ENCODE results near the gene TMEM178B.

Gene TMEM178B

DNA sequence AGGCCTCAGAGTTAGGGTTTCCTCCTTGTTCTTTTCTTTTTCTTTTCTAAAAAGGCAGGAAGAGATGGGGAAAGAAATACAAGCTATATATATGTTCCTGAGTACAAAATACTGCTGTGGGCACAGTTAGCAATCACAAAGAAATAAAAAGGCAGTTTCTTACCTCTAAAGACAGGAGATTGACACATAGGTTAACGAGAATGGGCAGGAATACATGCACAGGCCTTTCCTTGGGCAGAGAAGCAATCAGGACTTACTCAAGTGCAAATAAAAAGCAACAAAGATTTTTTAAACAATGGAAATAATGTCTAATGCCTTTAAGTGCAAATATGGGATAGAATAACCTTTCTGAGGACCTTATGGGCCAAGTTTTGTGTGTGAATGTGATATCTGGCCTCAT, 357.8 kb downstream of the TMEM178B start:
- H3K9ac ChIP-seq (ENCODE audit: low read length in 5 of 5), result no peak overlapping the region
- H3K27ac ChIP-seq (ENCODE audit: low read depth, low read length), result no peak overlapping the region

DNA sequence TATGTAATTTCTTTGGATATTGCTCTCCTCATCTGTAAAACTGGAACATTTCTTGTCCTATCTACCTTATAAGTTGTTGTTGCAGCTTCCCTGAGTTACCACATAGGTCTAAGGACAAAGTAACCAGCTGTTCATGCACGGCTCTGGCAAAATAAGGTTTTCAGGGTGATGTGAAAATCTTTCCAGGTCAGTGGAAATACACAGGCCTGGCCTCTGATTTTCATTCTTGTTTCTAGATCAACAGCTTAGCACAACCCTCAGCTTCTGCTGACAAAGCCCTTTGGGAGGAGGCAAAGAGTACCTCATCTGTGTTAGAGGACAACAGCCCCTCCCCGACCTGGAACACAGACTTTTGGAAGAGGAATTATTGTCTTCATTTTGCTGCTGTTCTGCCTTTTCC, 359.8 kb downstream of the TMEM178B start:
- H3K36me3 ChIP-seq (ENCODE audit: control insufficient read depth in 5 of 5, insufficient read depth in 5 of 5, low read length in 5 of 5), result no peaks in the 10 kb centered on the region
- no peaks in the 10 kb centered on the region for H3K9me3 ChIP-seq (ENCODE audit: control insufficient read depth in 5 of 5, low read length in 5 of 5)
- no peak overlapping the region for H3K27ac ChIP-seq (ENCODE audit: low read depth, low read length)
- no peak overlapping the region for H3K9ac ChIP-seq (ENCODE audit: low read length in 5 of 5)
- no peaks in the 10 kb centered on the region for H3K27me3 ChIP-seq (ENCODE audit: control insufficient read depth in 5 of 5, insufficient read depth in 4 of 5, low read length in 5 of 5)
- no peak overlapping the region for H3K4me3 ChIP-seq (ENCODE audit: low read depth in 1 of 5, low read length in 5 of 5)
- H3K4me1 ChIP-seq (ENCODE audit: control insufficient read depth in 5 of 5, insufficient read depth in 5 of 5, low read length in 5 of 5), result no peaks in the 10 kb centered on the region

More for the DNA sequence above, 357.8 kb downstream of the TMEM178B start:
- H3K27me3 ChIP-seq (ENCODE audit: control insufficient read depth in 5 of 5, insufficient read depth in 4 of 5, low read length in 5 of 5), result no peaks in the 10 kb centered on the region
- H3K4me1 ChIP-seq (ENCODE audit: control insufficient read depth in 5 of 5, insufficient read depth in 5 of 5, low read length in 5 of 5), result no peaks in the 10 kb centered on the region
- H3K9me3 ChIP-seq (ENCODE audit: control insufficient read depth in 5 of 5, low read length in 5 of 5), result peaks cover 0 to 5% (median 3%) of the 10 kb centered on the region in 5 donors
- no peak overlapping the region for H3K4me3 ChIP-seq (ENCODE audit: low read depth in 1 of 5, low read length in 5 of 5)
- no peaks in the 10 kb centered on the region for H3K36me3 ChIP-seq (ENCODE audit: control insufficient read depth in 5 of 5, insufficient read depth in 5 of 5, low read length in 5 of 5)

DNA sequence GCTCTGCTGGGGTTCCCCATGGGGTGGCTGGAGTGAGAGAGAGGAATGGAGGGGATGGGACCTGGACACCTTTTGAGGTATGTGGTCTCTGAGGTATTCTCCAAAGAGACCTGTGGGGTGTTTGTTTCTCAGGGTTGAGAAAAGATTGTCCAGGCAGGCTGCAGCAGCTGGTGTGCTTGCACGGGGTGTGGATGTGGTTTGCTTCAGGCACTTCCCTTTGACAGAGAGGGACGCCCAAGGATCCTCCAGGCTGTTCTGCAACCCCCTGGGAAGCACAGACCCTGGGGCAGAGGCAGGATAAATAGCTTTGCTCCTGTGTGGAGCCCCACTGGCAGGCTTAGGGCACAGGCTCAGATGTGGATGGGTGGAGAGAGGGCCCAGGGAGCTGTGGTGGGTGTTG, 362.3 kb downstream of the TMEM178B start:
- no peak overlapping the region for H3K9ac ChIP-seq (ENCODE audit: low read length in 5 of 5)
- no peaks in the 10 kb centered on the region for H3K36me3 ChIP-seq (ENCODE audit: control insufficient read depth in 5 of 5, insufficient read depth in 5 of 5, low read length in 5 of 5)
- H3K9me3 ChIP-seq (ENCODE audit: control insufficient read depth in 5 of 5, low read length in 5 of 5), result no peaks in the 10 kb centered on the region
- H3K27me3 ChIP-seq (ENCODE audit: control insufficient read depth in 5 of 5, insufficient read depth in 4 of 5, low read length in 5 of 5), result no peaks in the 10 kb centered on the region
- no peak overlapping the region for H3K27ac ChIP-seq (ENCODE audit: low read depth, low read length)
- no peaks in the 10 kb centered on the region for H3K4me1 ChIP-seq (ENCODE audit: control insufficient read depth in 5 of 5, insufficient read depth in 5 of 5, low read length in 5 of 5)
- no peak overlapping the region for H3K4me3 ChIP-seq (ENCODE audit: low read depth in 1 of 5, low read length in 5 of 5)

DNA sequence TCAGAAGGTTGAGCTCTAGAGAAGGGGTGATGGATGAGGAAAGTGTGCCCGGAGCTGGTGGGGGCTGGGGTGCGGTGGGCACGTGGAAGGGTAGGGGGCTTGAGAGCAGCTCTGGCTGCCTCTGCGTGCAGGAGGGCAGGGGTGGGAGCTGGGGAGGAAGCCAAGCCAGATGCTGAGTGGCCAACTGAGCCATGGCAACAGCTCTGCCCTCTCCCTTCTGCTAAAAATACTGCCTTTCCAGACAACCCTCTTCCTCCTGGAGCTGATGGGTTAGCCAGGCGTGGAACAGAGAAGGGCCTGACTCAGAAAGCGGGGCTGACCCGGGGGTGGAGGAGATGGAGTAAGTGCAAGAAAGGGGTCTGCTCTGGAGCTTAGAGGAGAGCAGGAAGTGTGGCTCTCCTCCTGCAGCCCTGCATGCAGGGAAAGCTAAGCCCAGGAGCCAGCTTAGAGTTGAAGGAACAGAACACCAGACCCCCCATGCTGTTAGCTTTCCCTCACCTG, 362.8 kb downstream of the TMEM178B start:
- Histone ChIP-seq H3K27me3 (ENCODE audit: control insufficient read depth in 5 of 5, insufficient read depth in 4 of 5, low read length in 5 of 5) (no peaks in the 10 kb centered on the region), H3K27ac (ENCODE audit: low read depth, low read length) (no peak overlapping the region), H3K4me3 (ENCODE audit: low read depth in 1 of 5, low read length in 5 of 5) (no peak overlapping the region), H3K9me3 (ENCODE audit: control insufficient read depth in 5 of 5, low read length in 5 of 5) (no peaks in the 10 kb centered on the region), H3K36me3 (ENCODE audit: control insufficient read depth in 5 of 5, insufficient read depth in 5 of 5, low read length in 5 of 5) (no peaks in the 10 kb centered on the region), H3K9ac (ENCODE audit: low read length in 5 of 5) (no peak overlapping the region), H3K4me1 (ENCODE audit: control insufficient read depth in 5 of 5, insufficient read depth in 5 of 5, low read length in 5 of 5) (no peaks in the 10 kb centered on the region)

DNA sequence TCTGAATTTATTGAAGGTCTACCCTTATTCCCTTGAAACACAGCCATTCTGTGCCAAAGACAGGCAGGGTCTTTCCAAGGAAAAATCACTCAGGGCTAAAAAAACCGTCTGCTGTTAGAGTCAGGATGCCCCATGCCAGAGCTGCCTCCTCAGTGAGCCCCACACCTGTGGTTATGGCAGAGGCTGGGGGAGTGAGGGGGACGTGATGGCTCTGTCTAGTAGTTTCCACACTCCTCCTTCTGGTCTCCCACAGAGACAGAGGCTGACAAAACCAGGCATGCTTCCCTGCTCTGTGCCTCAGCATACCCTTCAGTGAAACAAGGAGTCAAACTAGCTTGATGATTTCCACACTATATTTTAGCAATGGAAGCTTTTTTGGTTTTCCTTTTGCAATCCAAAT, 365.3 kb downstream of the TMEM178B start:
- no peak overlapping the region for H3K27ac ChIP-seq (ENCODE audit: low read depth, low read length)
- H3K27me3 ChIP-seq (ENCODE audit: control insufficient read depth in 5 of 5, insufficient read depth in 4 of 5, low read length in 5 of 5), result no peaks in the 10 kb centered on the region
- no peaks in the 10 kb centered on the region for H3K36me3 ChIP-seq (ENCODE audit: control insufficient read depth in 5 of 5, insufficient read depth in 5 of 5, low read length in 5 of 5)
- H3K4me3 ChIP-seq (ENCODE audit: low read depth in 1 of 5, low read length in 5 of 5), result no peak overlapping the region
- H3K9ac ChIP-seq (ENCODE audit: low read length in 5 of 5), result no peak overlapping the region
- peaks cover 0 to 16% (median 6%) of the 10 kb centered on the region in 5 donors for H3K4me1 ChIP-seq (ENCODE audit: control insufficient read depth in 5 of 5, insufficient read depth in 5 of 5, low read length in 5 of 5)
- H3K9me3 ChIP-seq (ENCODE audit: control insufficient read depth in 5 of 5, low read length in 5 of 5), result no peaks in the 10 kb centered on the region

DNA sequence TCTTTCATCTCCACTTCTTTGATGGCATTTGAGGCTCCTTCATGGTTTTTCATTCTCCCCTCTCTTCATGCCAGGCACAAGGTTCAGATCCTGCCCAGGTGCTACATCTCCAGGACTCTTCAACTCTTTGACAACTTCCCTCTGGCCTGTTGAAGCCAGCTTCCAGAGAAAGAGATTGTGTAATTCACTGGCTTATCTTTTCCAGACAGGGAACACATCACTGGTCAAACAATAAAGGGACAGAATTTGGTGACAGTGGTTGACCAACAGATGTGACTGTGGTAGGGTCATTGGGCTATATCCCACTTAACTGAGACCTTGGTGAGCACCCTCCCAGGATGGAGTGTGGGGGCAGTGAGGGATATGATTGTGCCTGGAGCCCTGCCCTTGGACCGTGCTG, 365.9 kb downstream of the TMEM178B start:
- Histone ChIP-seq H3K4me1 (ENCODE audit: control insufficient read depth in 5 of 5, insufficient read depth in 5 of 5, low read length in 5 of 5) (peaks cover 0 to 16% (median 6%) of the 10 kb centered on the region in 5 donors), H3K27me3 (ENCODE audit: control insufficient read depth in 5 of 5, insufficient read depth in 4 of 5, low read length in 5 of 5) (no peaks in the 10 kb centered on the region), H3K4me3 (ENCODE audit: low read depth in 1 of 5, low read length in 5 of 5) (no peak overlapping the region), H3K36me3 (ENCODE audit: control insufficient read depth in 5 of 5, insufficient read depth in 5 of 5, low read length in 5 of 5) (no peaks in the 10 kb centered on the region), H3K9me3 (ENCODE audit: control insufficient read depth in 5 of 5, low read length in 5 of 5) (no peaks in the 10 kb centered on the region), H3K9ac (ENCODE audit: low read length in 5 of 5) (no peak overlapping the region), H3K27ac (ENCODE audit: low read depth, low read length) (no peak overlapping the region)

DNA sequence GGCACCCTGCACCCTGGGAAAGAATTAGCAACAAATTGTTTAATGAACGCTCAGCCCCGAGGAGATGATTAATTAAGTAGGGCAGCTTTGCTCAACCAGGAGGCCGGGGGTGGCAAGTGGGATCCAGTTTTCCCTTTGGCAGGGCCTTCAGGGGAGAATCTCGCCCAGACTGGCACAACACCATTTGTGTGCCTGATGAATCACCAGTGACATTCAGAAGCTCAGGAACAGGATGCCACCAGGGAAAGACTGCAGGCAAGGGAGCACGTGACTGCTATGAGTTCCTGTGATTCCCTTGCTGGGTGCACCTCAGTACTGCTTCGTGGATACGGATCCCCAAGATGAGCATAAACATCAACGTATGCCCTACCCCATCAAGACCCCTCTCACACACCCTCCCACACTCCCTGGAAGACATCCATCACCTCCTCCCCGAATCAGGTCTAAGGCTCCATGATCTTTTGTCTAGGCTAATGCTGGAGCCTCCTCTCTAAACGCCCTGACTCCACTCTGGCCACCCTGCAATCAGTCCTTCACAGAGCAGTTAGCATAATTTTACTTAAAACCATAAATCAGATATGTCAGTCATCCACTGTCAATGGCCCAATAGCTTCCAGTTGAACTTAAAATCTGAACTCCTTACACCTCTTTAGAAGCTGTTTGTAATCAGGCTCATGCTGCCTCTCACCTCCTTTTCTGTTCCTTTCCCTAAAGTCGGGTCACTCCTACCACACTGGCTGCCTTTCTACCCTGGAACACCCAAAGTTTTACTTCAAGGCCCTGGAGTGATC, 368.2 kb downstream of the TMEM178B start:
- no peaks in the 10 kb centered on the region for H3K27me3 ChIP-seq (ENCODE audit: control insufficient read depth in 5 of 5, insufficient read depth in 4 of 5, low read length in 5 of 5)
- no peak overlapping the region for H3K27ac ChIP-seq (ENCODE audit: low read depth, low read length)
- H3K9ac ChIP-seq (ENCODE audit: low read length in 5 of 5), result no peak overlapping the region

DNA sequence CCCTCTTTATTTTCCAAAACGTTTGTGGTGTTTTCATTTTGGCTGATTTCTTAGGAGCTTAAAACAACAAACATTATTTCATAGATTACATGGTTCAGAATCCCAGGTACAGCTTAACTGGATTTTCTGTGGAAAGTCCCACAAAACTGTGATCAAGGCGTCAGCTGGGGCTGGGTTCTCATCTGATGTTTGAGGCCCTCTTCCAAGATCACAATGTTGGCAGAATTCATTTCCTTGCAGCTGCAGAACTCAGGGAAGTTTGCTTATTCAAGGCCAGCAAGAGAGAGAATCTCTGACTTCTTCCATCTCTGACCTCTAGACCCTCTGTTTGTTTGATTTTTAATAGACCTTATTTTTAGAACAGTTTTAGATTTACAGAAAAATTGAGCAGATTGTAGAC, 368.9 kb downstream of the TMEM178B start:
- H3K36me3 ChIP-seq (ENCODE audit: control insufficient read depth in 5 of 5, insufficient read depth in 5 of 5, low read length in 5 of 5), result no peaks in the 10 kb centered on the region
- no peaks in the 10 kb centered on the region for H3K27me3 ChIP-seq (ENCODE audit: control insufficient read depth in 5 of 5, insufficient read depth in 4 of 5, low read length in 5 of 5)
- no peak overlapping the region for H3K9ac ChIP-seq (ENCODE audit: low read length in 5 of 5)
- H3K9me3 ChIP-seq (ENCODE audit: control insufficient read depth in 5 of 5, low read length in 5 of 5), result no peaks in the 10 kb centered on the region
- H3K4me3 ChIP-seq (ENCODE audit: low read depth in 1 of 5, low read length in 5 of 5), result no peak overlapping the region
- peaks cover 0 to 16% (median 6%) of the 10 kb centered on the region in 5 donors for H3K4me1 ChIP-seq (ENCODE audit: control insufficient read depth in 5 of 5, insufficient read depth in 5 of 5, low read length in 5 of 5)
- H3K27ac ChIP-seq (ENCODE audit: low read depth, low read length), result no peak overlapping the region

More for the DNA sequence above, 368.2 kb downstream of the TMEM178B start:
- no peaks in the 10 kb centered on the region for H3K9me3 ChIP-seq (ENCODE audit: control insufficient read depth in 5 of 5, low read length in 5 of 5)
- no peak overlapping the region for H3K4me3 ChIP-seq (ENCODE audit: low read depth in 1 of 5, low read length in 5 of 5)
- peaks cover 0 to 16% (median 6%) of the 10 kb centered on the region in 5 donors for H3K4me1 ChIP-seq (ENCODE audit: control insufficient read depth in 5 of 5, insufficient read depth in 5 of 5, low read length in 5 of 5)
- H3K36me3 ChIP-seq (ENCODE audit: control insufficient read depth in 5 of 5, insufficient read depth in 5 of 5, low read length in 5 of 5), result no peaks in the 10 kb centered on the region

DNA sequence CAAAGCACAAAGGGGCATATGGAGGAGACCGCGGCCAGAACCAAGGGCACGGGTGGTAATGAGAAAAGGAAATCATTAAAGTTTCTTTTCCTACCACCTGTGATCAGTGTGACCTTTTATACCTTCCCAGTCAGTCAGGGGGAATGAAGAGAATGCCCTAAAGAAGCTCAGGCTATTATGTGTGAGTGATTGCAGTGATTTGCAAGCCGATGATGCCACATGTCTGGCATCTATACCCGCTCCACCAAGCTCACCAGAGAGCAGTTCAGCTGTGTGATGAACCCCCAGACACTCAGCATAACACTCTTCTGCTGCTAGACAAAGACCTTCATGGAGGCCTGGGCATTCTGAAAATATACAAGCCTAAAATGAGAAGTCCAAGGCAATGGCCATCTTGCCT, 371.1 kb downstream of the TMEM178B start:
- Histone ChIP-seq H3K9ac (ENCODE audit: low read length in 5 of 5) (no peak overlapping the region), H3K4me1 (ENCODE audit: control insufficient read depth in 5 of 5, insufficient read depth in 5 of 5, low read length in 5 of 5) (peaks cover 0 to 16% (median 6%) of the 10 kb centered on the region in 5 donors), H3K27me3 (ENCODE audit: control insufficient read depth in 5 of 5, insufficient read depth in 4 of 5, low read length in 5 of 5) (no peaks in the 10 kb centered on the region), H3K9me3 (ENCODE audit: control insufficient read depth in 5 of 5, low read length in 5 of 5) (no peaks in the 10 kb centered on the region), H3K4me3 (ENCODE audit: low read depth in 1 of 5, low read length in 5 of 5) (no peak overlapping the region), H3K36me3 (ENCODE audit: control insufficient read depth in 5 of 5, insufficient read depth in 5 of 5, low read length in 5 of 5) (no peaks in the 10 kb centered on the region), H3K27ac (ENCODE audit: low read depth, low read length) (no peak overlapping the region)

DNA sequence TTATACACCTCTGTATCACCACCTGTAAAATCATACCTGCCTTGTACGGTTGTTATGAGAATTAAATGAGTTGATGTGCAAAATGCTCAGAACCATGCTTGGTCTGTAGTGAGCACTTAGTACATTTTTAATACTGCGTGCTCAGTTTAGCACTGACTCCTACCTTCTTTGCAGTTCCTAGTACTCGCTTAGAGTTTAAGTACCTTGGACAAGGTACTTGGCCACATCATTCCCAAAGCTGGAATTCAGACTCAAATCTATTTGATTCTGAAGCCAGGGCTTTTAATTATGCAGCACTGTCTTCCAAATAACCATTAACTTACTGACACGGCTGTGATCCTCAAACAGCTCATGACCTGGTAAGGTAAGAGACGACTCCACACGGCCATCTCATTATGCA, 377.4 kb downstream of the TMEM178B start:
- Histone ChIP-seq H3K4me3 (ENCODE audit: low read depth in 1 of 5, low read length in 5 of 5) (no peak overlapping the region), H3K9me3 (ENCODE audit: control insufficient read depth in 5 of 5, low read length in 5 of 5) (no peaks in the 10 kb centered on the region), H3K27ac (ENCODE audit: low read depth, low read length) (no peak overlapping the region), H3K36me3 (ENCODE audit: control insufficient read depth in 5 of 5, insufficient read depth in 5 of 5, low read length in 5 of 5) (no peaks in the 10 kb centered on the region), H3K27me3 (ENCODE audit: control insufficient read depth in 5 of 5, insufficient read depth in 4 of 5, low read length in 5 of 5) (no peaks in the 10 kb centered on the region), H3K9ac (ENCODE audit: low read length in 5 of 5) (no peak overlapping the region), H3K4me1 (ENCODE audit: control insufficient read depth in 5 of 5, insufficient read depth in 5 of 5, low read length in 5 of 5) (no peaks in the 10 kb centered on the region)
